ENCODE data around the gene PTPRT.

DNA sequence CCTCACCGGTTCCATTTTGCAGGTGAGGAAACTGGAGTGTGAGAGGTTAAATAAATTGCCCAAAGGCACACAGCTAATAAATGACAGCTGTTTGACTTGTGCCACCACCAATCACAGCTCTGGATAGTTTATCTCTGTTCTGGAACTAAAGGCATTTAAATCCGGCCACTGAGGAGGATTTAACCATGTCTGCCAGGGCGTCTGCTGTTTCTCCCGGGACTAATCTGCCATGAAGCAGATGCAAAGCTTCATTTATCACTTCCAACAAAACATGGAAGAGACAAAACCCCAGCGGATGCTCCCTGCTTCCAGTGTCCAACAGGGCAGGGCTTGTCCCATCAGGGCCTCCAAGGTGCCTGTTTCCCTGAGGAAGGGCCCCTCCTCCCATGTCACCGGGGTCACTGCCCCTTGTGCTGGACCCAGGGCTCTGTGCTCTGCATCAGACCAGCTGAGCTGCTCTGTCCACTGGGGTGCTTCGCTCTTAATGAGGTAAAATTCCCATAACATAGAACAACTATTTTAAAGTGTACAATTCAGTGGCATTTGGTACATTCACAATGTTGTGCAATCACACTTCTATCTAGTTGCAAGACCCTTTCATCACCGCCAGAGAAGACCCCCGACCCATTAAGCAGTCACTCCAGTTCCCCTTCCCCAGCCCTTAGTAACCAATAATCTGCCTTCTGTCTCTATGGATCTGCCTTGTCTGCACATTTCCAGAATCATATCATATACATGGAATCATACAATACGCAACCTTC lies 244.3 kb downstream of the PTPRT start:
- TF ChIP-seq, protein P1, sequence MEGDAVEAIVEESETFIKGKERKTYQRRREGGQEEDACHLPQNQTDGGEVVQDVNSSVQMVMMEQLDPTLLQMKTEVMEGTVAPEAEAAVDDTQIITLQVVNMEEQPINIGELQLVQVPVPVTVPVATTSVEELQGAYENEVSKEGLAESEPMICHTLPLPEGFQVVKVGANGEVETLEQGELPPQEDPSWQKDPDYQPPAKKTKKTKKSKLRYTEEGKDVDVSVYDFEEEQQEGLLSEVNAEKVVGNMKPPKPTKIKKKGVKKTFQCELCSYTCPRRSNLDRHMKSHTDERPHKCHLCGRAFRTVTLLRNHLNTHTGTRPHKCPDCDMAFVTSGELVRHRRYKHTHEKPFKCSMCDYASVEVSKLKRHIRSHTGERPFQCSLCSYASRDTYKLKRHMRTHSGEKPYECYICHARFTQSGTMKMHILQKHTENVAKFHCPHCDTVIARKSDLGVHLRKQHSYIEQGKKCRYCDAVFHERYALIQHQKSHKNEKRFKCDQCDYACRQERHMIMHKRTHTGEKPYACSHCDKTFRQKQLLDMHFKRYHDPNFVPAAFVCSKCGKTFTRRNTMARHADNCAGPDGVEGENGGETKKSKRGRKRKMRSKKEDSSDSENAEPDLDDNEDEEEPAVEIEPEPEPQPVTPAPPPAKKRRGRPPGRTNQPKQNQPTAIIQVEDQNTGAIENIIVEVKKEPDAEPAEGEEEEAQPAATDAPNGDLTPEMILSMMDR (tag by site-specific recombination; IDR thresholded peaks at IDR 0.05) = no peak
- TF ChIP-seq HOXA7 (CRISPR knock-in tag; IDR thresholded peaks at IDR 0.05; ENCODE audit: borderline replicate concordance) (no peak), TCF7L2 (IDR thresholded peaks at IDR 0.05; ENCODE audit: borderline replicate concordance, low read depth, low read length) (no peak)
- TF ChIP-seq, protein P2, sequence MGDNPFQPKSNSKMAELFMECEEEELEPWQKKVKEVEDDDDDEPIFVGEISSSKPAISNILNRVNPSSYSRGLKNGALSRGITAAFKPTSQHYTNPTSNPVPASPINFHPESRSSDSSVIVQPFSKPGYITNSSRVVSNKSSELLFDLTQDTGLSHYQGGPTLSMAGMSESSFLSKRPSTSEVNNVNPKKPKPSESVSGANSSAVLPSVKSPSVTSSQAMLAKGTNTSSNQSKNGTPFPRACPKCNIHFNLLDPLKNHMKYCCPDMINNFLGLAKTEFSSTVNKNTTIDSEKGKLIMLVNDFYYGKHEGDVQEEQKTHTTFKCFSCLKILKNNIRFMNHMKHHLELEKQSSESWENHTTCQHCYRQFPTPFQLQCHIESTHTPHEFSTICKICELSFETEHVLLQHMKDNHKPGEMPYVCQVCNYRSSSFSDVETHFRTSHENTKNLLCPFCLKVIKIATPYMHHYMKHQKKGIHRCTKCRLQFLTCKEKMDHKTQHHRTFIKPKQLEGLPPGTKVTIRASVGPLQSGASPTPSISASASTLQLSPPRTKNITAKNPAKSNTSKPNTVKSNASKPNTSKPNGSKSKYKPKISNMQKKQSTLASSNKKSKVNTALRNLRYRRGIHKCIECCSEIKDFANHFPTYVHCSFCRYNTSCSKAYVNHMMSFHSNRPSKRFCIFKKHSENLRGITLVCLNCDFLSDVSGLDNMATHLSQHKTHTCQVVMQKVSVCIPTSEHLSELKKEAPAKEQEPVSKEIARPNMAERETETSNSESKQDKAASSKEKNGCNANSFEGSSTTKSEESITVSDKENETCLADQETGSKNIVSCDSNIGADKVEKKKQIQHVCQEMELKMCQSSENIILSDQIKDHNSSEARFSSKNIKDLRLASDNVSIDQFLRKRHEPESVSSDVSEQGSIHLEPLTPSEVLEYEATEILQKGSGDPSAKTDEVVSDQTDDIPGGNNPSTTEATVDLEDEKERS (tag by site-specific recombination; IDR thresholded peaks at IDR 0.05) = no peak
